D341Med (cell line): ENCODE results near the gene C12orf75.
"Not testable (repeated sequence)": the region's sequence is repeated elsewhere in the genome, so short reads cannot be mapped to it uniquely, and the experiment has no call there.

Source experiments
- DNase-seq: peaks from one replicate; pipeline ENCODE4 v3.0.0; 2012; ENCODE audit warnings: low spot score

C12orf75 gene

GRCh38 chr12:105310476-105311085 lies 19.9 kb upstream of the C12orf75 start:
- DNase-seq, result not testable (repeated sequence)

- DNase-seq, result not testable (repeated sequence)
Observed at GRCh38 chr12:105311936-105312335, 18.6 kb upstream of the C12orf75 start.

GRCh38 chr12:105313755-105314154 lies 16.7 kb upstream of the C12orf75 start:
- not testable (repeated sequence) for DNase-seq

- no peak for DNase-seq
Observed at GRCh38 chr12:105315130-105315529, 15.4 kb upstream of the C12orf75 start.

- no peak for DNase-seq
Observed at GRCh38 chr12:105315726-105316125, 14.8 kb upstream of the C12orf75 start.

- no peak for DNase-seq
Observed at GRCh38 chr12:105316931-105317852, 13.3 kb upstream of the C12orf75 start.

- no peak for DNase-seq
Observed at GRCh38 chr12:105317942-105318621, 12.4 kb upstream of the C12orf75 start.

GRCh38 chr12:105318651-105319483 lies 11.6 kb upstream of the C12orf75 start:
- DNase-seq, result no peak

GRCh38 chr12:105319691-105320209 lies 10.7 kb upstream of the C12orf75 start:
- DNase-seq, result no peak

GRCh38 chr12:105321125-105321524 lies 9.4 kb upstream of the C12orf75 start:
- no peak for DNase-seq

GRCh38 chr12:105322070-105322469 lies 8.4 kb upstream of the C12orf75 start:
- no peak for DNase-seq

GRCh38 chr12:105324704-105325103 lies 5.8 kb upstream of the C12orf75 start:
- no peak for DNase-seq

GRCh38 chr12:105325117-105325516 lies 5.4 kb upstream of the C12orf75 start:
- DNase-seq, result no peak

- no peak for DNase-seq
Observed at GRCh38 chr12:105329926-105330282, 587 bp upstream of the C12orf75 start.

GRCh38 chr12:105330931-105331804 lies 677 bp downstream of the C12orf75 start:
- DNase-seq, result peak; percentile 77

- no peak for DNase-seq
Observed at GRCh38 chr12:105331805-105332251, 1.3 kb downstream of the C12orf75 start.

- not testable (repeated sequence) for DNase-seq
Observed at GRCh38 chr12:105332286-105332685, 1.8 kb downstream of the C12orf75 start.

GRCh38 chr12:105332925-105333324 lies 2.4 kb downstream of the C12orf75 start:
- no peak for DNase-seq

- no peak for DNase-seq
Observed at GRCh38 chr12:105334001-105334400, 3.5 kb downstream of the C12orf75 start.

- no peak for DNase-seq
Observed at GRCh38 chr12:105334582-105334981, 4.1 kb downstream of the C12orf75 start.

- DNase-seq, result no peak
Observed at GRCh38 chr12:105335856-105336255, 5.4 kb downstream of the C12orf75 start.
